ENCODE results near the gene HELZ.

GRCh38 chr17:67244431-67245072, 444 bp downstream of the HELZ start:
- no peak for TF ChIP-seq CTCF (conservative IDR thresholded peaks at IDR 0.05 in 1 of 2, IDR thresholded peaks at IDR 0.05 in 1 of 2; ENCODE audit: low read depth in 1 of 2, low read length in 2 of 2)
- no peak for TF ChIP-seq EZH2 (IDR thresholded peaks at IDR 0.05; ENCODE audit: low read length, missing control alignments)

All from fibroblast of lung (primary cell).